ENCODE data around the gene PGP. TPM values are rescaled to one million over a fixed set of nuclear protein-coding genes. Genes with fewer than 3 reads are reported as not detected.

The PGP gene
- total and polyA plus RNA-seq, 7 experiments from 2014 or later = 6.0 to 26.5 (median 12.9) TPM

GRCh38 chr16:2199095-2199494 is 15.5 kb downstream of the PGP start:
- peaks cover 0 to 8% of the 10 kb centered on the region in 2 donors for H3K4me1 ChIP-seq (ENCODE audit: control insufficient read depth in 2 of 2, insufficient read depth in 2 of 2, low read length in 2 of 2)
- H3K36me3 ChIP-seq (ENCODE audit: control insufficient read depth in 2 of 3, insufficient read depth in 3 of 3, low read length in 3 of 3) = no peaks in the 10 kb centered on the region
- intact Hi-C loops (cut with micrococcal nuclease) = no loop called here
- H3K9me3 ChIP-seq (ENCODE audit: control insufficient read depth in 2 of 3, low read length in 3 of 3) = no peaks in the 10 kb centered on the region
- DNase-seq (no peak), ATAC-seq (no peak)
- Mint-ChIP-seq H3K9me3 (no peaks in the 10 kb centered on the region), H3K27me3 (peaks cover 14 to 50% (median 16%) of the 10 kb centered on the region in 5 donors), H3K4me1 (peaks cover 0 to 10% (median 5%) of the 10 kb centered on the region in 7 donors), H3K27ac (no peak overlapping the region), H3K4me3 (no peak overlapping the region), H3K36me3 (no peaks in the 10 kb centered on the region)
- no peak overlapping the region for H3K4me3 ChIP-seq (ENCODE audit: low read length)
- no peak overlapping the region for H3K27ac ChIP-seq (ENCODE audit: low read depth, low read length)
- ChIA-PET POLR2A (interaction anchor here (0.6 kb wide), 1 partner anchor 203 kb away, joined by 4 read pairs; no protein-coding TSS in a partner anchor), CTCF (interaction anchor here (1.3 kb wide), 1 partner anchor 52 kb away, joined by 3 read pairs; the partner anchor contains the start of gene ECI1)
- H3K27me3 ChIP-seq (ENCODE audit: control insufficient read depth in 2 of 2, insufficient read depth in 2 of 2, low read length in 2 of 2) = peaks cover 6 to 11% of the 10 kb centered on the region in 2 donors

- no peak for DNase-seq
- no peaks in the 10 kb centered on the region for H3K36me3 ChIP-seq (ENCODE audit: control insufficient read depth in 2 of 3, insufficient read depth in 3 of 3, low read length in 3 of 3)
- no peak overlapping the region for H3K4me3 ChIP-seq (ENCODE audit: low read length)
- Mint-ChIP-seq H3K36me3 (no peaks in the 10 kb centered on the region), H3K4me3 (peak overlapping the region in 8 of 10 donors; percentile 51 to 84 (median 62)), H3K9me3 (no peaks in the 10 kb centered on the region), H3K27me3 (peaks cover 14 to 48% (median 16%) of the 10 kb centered on the region in 5 donors), H3K4me1 (peaks cover 0 to 6% (median 4%) of the 10 kb centered on the region in 7 donors), H3K27ac (peak overlapping the region in 2 of 9 donors; percentile 31)
- peaks cover 0 to 8% of the 10 kb centered on the region in 2 donors for H3K4me1 ChIP-seq (ENCODE audit: control insufficient read depth in 2 of 2, insufficient read depth in 2 of 2, low read length in 2 of 2)
- ChIA-PET POLR2A (interaction anchor here (0.7 kb wide), 1 partner anchor 26 kb away, joined by 3 read pairs; no protein-coding TSS in a partner anchor), CTCF (interaction anchor here (1.1 to 1.3 kb wide), 2 partner anchors 53 to 304 kb away, joined by 3 to 5 read pairs; partner anchors contain the start of gene ECI1)
- H3K9me3 ChIP-seq (ENCODE audit: control insufficient read depth in 2 of 3, low read length in 3 of 3) = no peaks in the 10 kb centered on the region
- no peak overlapping the region for H3K27ac ChIP-seq (ENCODE audit: low read depth, low read length)
- intact Hi-C loops (cut with micrococcal nuclease) = no loop called here
- no peak for ATAC-seq
- H3K27me3 ChIP-seq (ENCODE audit: control insufficient read depth in 2 of 2, insufficient read depth in 2 of 2, low read length in 2 of 2) = peaks cover 6 to 11% of the 10 kb centered on the region in 2 donors
Observed at GRCh38 chr16:2198283-2198682, 16.4 kb downstream of the PGP start.

- ChIA-PET POLR2A (interaction anchor here (0.7 kb wide), 1 partner anchor 26 kb away, joined by 3 read pairs; no protein-coding TSS in a partner anchor), CTCF (interaction anchor here (1.1 to 1.3 kb wide), 2 partner anchors 53 to 305 kb away, joined by 3 to 5 read pairs; partner anchors contain the start of gene ECI1)
- ATAC-seq (no peak), DNase-seq (no peak)
- no peak overlapping the region for H3K4me3 ChIP-seq (ENCODE audit: low read length)
- peaks cover 14 to 48% (median 16%) of the 10 kb centered on the region in 5 donors for H3K27me3 Mint-ChIP-seq
- H3K4me1 ChIP-seq (ENCODE audit: control insufficient read depth in 2 of 2, insufficient read depth in 2 of 2, low read length in 2 of 2) = peaks cover 0 to 8% of the 10 kb centered on the region in 2 donors
- peak overlapping the region in 2 of 9 donors; percentile 31 for H3K27ac Mint-ChIP-seq
- H3K4me3 Mint-ChIP-seq = peak overlapping the region; percentile 28 to 84 (median 58)
- intact Hi-C loops (cut with micrococcal nuclease) = no loop called here
- H3K9me3 ChIP-seq (ENCODE audit: control insufficient read depth in 2 of 3, low read length in 3 of 3) = no peaks in the 10 kb centered on the region
- H3K4me1 Mint-ChIP-seq = peaks cover 0 to 6% (median 4%) of the 10 kb centered on the region in 7 donors
- no peaks in the 10 kb centered on the region for H3K9me3 Mint-ChIP-seq
- H3K27ac ChIP-seq (ENCODE audit: low read depth, low read length) = no peak overlapping the region
- peaks cover 6 to 11% of the 10 kb centered on the region in 2 donors for H3K27me3 ChIP-seq (ENCODE audit: control insufficient read depth in 2 of 2, insufficient read depth in 2 of 2, low read length in 2 of 2)
- H3K36me3 Mint-ChIP-seq = no peaks in the 10 kb centered on the region
- no peaks in the 10 kb centered on the region for H3K36me3 ChIP-seq (ENCODE audit: control insufficient read depth in 2 of 3, insufficient read depth in 3 of 3, low read length in 3 of 3)
Observed at GRCh38 chr16:2197765-2198164, 16.9 kb downstream of the PGP start.

- Mint-ChIP-seq H3K4me3 (peak overlapping the region in 9 of 10 donors; percentile 43 to 84 (median 61)), H3K27me3 (peaks cover 14 to 48% (median 16%) of the 10 kb centered on the region in 5 donors), H3K36me3 (no peaks in the 10 kb centered on the region), H3K4me1 (peaks cover 0 to 6% (median 4%) of the 10 kb centered on the region in 7 donors), H3K9me3 (no peaks in the 10 kb centered on the region), H3K27ac (no peak overlapping the region)
- Histone ChIP-seq H3K4me1 (ENCODE audit: control insufficient read depth in 2 of 2, insufficient read depth in 2 of 2, low read length in 2 of 2) (peaks cover 0 to 8% of the 10 kb centered on the region in 2 donors), H3K36me3 (ENCODE audit: control insufficient read depth in 2 of 3, insufficient read depth in 3 of 3, low read length in 3 of 3) (no peaks in the 10 kb centered on the region), H3K4me3 (ENCODE audit: low read length) (no peak overlapping the region), H3K27ac (ENCODE audit: low read depth, low read length) (no peak overlapping the region), H3K9me3 (ENCODE audit: control insufficient read depth in 2 of 3, low read length in 3 of 3) (no peaks in the 10 kb centered on the region), H3K27me3 (ENCODE audit: control insufficient read depth in 2 of 2, insufficient read depth in 2 of 2, low read length in 2 of 2) (peaks cover 6 to 11% of the 10 kb centered on the region in 2 donors)
- ATAC-seq (no peak), DNase-seq (no peak)
- CTCF ChIA-PET = interaction anchor here (1.1 kb wide), 1 partner anchor 305 kb away, joined by 5 read pairs; no protein-coding TSS in a partner anchor
- intact Hi-C loops (cut with micrococcal nuclease) = no loop called here
- POLR2A ChIA-PET = no interaction called here
Observed at GRCh38 chr16:2196981-2197511, 17.6 kb downstream of the PGP start.

GRCh38 chr16:2196162-2196980 is 18.3 kb downstream of the PGP start, which contains the start of gene CASKIN1:
Gene CASKIN1, minus strand, starts transcription at chr16:2196605. Its CDS starts 173 bp downstream, at chr16:2196432.
- no peak within 1 kb of the TSS for H3K27ac Mint-ChIP-seq
- peak; percentile 59 for ATAC-seq
- H3K4me3 ChIP-seq (ENCODE audit: low read length) = no peak within 1 kb of the TSS

More at GRCh38 chr16:2196162-2196980, 18.3 kb downstream of the PGP start, which contains the start of gene CASKIN1:
- Mint-ChIP-seq H3K27me3 (peaks cover 14 to 45% (median 16%) of the 10 kb centered on the region in 5 donors), H3K9me3 (no peaks in the 10 kb centered on the region), H3K36me3 (no peaks in the 10 kb centered on the region), H3K4me1 (peaks cover 0 to 6% (median 4%) of the 10 kb centered on the region in 7 donors), H3K4me3 (peak within 1 kb of the TSS in 9 of 10 donors; percentile 43 to 84 (median 61))
- H3K27ac ChIP-seq (ENCODE audit: low read depth, low read length) = no peak within 1 kb of the TSS
- no peaks in the 10 kb centered on the region for H3K36me3 ChIP-seq (ENCODE audit: control insufficient read depth in 2 of 3, insufficient read depth in 3 of 3, low read length in 3 of 3)
- CTCF ChIA-PET = interaction anchor here (0.7 to 3.7 kb wide), 2 partner anchors 34 to 55 kb away, joined by 3 to 32 read pairs; partner anchors contain the start of gene ECI1
- POLR2A ChIA-PET = interaction anchor here (0.5 to 2.4 kb wide), 3 partner anchors 8 to 55 kb away, joined by 5 to 9 read pairs (median 8); partner anchors contain the start of genes ECI1 and MLST8
- peaks cover 6 to 11% of the 10 kb centered on the region in 2 donors for H3K27me3 ChIP-seq (ENCODE audit: control insufficient read depth in 2 of 2, insufficient read depth in 2 of 2, low read length in 2 of 2)
- intact Hi-C loops (cut with micrococcal nuclease) = no loop called here
- H3K4me1 ChIP-seq (ENCODE audit: control insufficient read depth in 2 of 2, insufficient read depth in 2 of 2, low read length in 2 of 2) = peaks cover 0 to 8% of the 10 kb centered on the region in 2 donors
- DNase-seq = peak in 1 of 9 donors; percentile 56
- H3K9me3 ChIP-seq (ENCODE audit: control insufficient read depth in 2 of 3, low read length in 3 of 3) = no peaks in the 10 kb centered on the region

Measured in naive thymus-derived CD4-positive, alpha-beta T cell (primary cell).